Loucy (cell line): Measurements from ENCODE around the gene DTNB.

Source experiments
- H2AFZ ChIP-seq: fragments of 200-600 bp; sonication (generic); 2 replicates; pipeline ENCODE4 v1.6.0; 2016; ENCODE audit warnings: antibody characterized with exemption, mild to moderate bottlenecking, low read length, moderate library complexity
- H3F3A ChIP-seq: fragments of 200-600 bp; 2 replicates; pipeline ENCODE4 v1.6.0; 2016; ENCODE audit warnings: antibody characterized with exemption, low read depth, mild to moderate bottlenecking
- H3K27me3 ChIP-seq: fragments of 200-600 bp; sonication (generic); 2 replicates; pipeline ENCODE4 v1.6.1; 2014; ENCODE audit warnings: low read length, mild to moderate bottlenecking; ENCODE audit not compliant: insufficient read depth, poor library complexity, severe bottlenecking
- H3K36me3 ChIP-seq: fragments of 200-600 bp; sonication (generic); 2 replicates; pipeline ENCODE4 v1.6.1; 2016; ENCODE audit warnings: low read length; ENCODE audit not compliant: insufficient read depth
- H3K4me1 ChIP-seq: fragments of 200-600 bp; sonication (generic); 2 replicates; pipeline ENCODE4 v1.5.1; 2014; ENCODE audit warnings: low read length, mild to moderate bottlenecking; ENCODE audit not compliant: insufficient read depth, poor library complexity, severe bottlenecking
- H3K4me2 ChIP-seq: fragments of 200-600 bp; sonication (generic); 2 replicates; pipeline ENCODE4 v1.6.0; 2014; ENCODE audit warnings: antibody characterized with exemption, low read length, low read depth, mild to moderate bottlenecking; ENCODE audit not compliant: poor library complexity, severe bottlenecking
- H3K4me3 ChIP-seq: fragments of 200-600 bp; sonication (generic); 2 replicates; pipeline ENCODE4 v1.5.1; 2014; ENCODE audit warnings: low read length, mild to moderate bottlenecking, mixed read lengths; ENCODE audit not compliant: poor library complexity, severe bottlenecking
- H3K79me2 ChIP-seq: fragments of 200-600 bp; sonication (generic); 2 replicates; pipeline ENCODE4 v1.6.1; 2014; ENCODE audit warnings: low read length; ENCODE audit not compliant: insufficient read depth
- H3K9ac ChIP-seq: fragments of 200-600 bp; sonication (generic); 2 replicates; pipeline ENCODE4 v1.6.0; 2014; ENCODE audit warnings: mild to moderate bottlenecking, low read depth, low read length, moderate library complexity; ENCODE audit not compliant: poor library complexity, severe bottlenecking
- H3K9me2 ChIP-seq: fragments of 200-600 bp; sonication (generic); replicated peaks from 2 replicates; pipeline ENCODE4 v1.6.1; 2016; ENCODE audit warnings: low read depth, low read length, mixed read lengths
- H3K9me3 ChIP-seq: fragments of 200-600 bp; sonication (generic); 2 replicates; pipeline ENCODE4 v1.6.1; 2014; ENCODE audit warnings: mild to moderate bottlenecking, antibody characterized with exemption, low read length, low read depth; ENCODE audit not compliant: insufficient read depth
- H4K20me1 ChIP-seq: fragments of 200-600 bp; sonication (generic); 2 replicates; pipeline ENCODE4 v1.6.0; 2014; ENCODE audit warnings: antibody characterized with exemption, low read length, mild to moderate bottlenecking; ENCODE audit not compliant: insufficient read depth, poor library complexity, severe bottlenecking
- CTCF ChIP-seq: fragments of 200-600 bp; sonication (generic); conservative IDR thresholded peaks from 2 replicates; pipeline ENCODE4 v1.5.1; 2014; ENCODE audit warnings: mild to moderate bottlenecking, antibody characterized with exemption, low read length
- EZH2phosphoT487 ChIP-seq: fragments of 200-600 bp; IDR thresholded peaks from 2 replicates; pipeline ENCODE4 v1.6.1; 2018; ENCODE audit warnings: antibody characterized with exemption, mild to moderate bottlenecking, moderate library complexity, borderline replicate concordance

DTNB gene

GRCh38 chr2:25673300-25674076 is at the start of gene DTNB:
Gene DTNB, minus strand, starts transcription at chr2:25673577. Its CDS starts 20,917 bp downstream, at chr2:25652660.
- Histone ChIP-seq H3F3A (no peaks in the 10 kb centered on the region), H3K4me3 (peak within 1 kb of the TSS; percentile 80), H3K9ac (peak within 1 kb of the TSS; percentile 79), H3K9me3 (no peaks in the 10 kb centered on the region), H3K4me1 (peaks cover 29% of the 10 kb centered on the region), H4K20me1 (peaks cover 7% of the 10 kb centered on the region), H3K79me2 (peaks cover 32% of the 10 kb centered on the region), H3K4me2 (peak within 1 kb of the TSS; percentile 97), H3K9me2 (no peaks in the 10 kb centered on the region), H3K27me3 (no peaks in the 10 kb centered on the region), H2AFZ (peak within 1 kb of the TSS; percentile 100), H3K36me3 (no peaks in the 10 kb centered on the region)
- no peak for TF ChIP-seq CTCF
- TF ChIP-seq EZH2phosphoT487, result no peak

DNA sequence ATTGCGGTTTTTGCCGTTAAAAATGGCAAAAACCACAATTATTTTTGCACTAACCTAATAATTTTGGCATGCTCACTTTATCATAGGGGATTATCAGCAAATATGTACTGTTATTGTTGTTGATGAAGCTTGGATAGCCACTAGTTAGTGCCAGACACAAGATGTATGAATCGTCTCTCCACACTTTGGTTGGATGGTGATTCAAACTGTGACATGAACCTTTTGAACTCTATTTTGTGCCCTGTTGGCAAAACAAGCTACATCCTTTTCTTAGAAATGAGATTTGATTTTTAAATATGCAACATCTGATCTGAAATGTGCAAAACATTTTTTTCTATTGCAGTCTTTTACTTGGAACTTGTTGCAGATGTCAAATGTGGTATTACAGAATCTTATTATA is 48.8 kb upstream of the DTNB start:
- no peaks in the 10 kb centered on the region for H3K36me3 ChIP-seq
- no peaks in the 10 kb centered on the region for H3K9me3 ChIP-seq
- TF ChIP-seq EZH2phosphoT487, result no peak
- no peak for TF ChIP-seq CTCF
- H3K27me3 ChIP-seq, result no peaks in the 10 kb centered on the region
- H3K4me2 ChIP-seq, result no peak overlapping the region
- H3K9me2 ChIP-seq, result no peaks in the 10 kb centered on the region
- no peaks in the 10 kb centered on the region for H3F3A ChIP-seq
- no peak overlapping the region for H2AFZ ChIP-seq
- no peak overlapping the region for H3K4me3 ChIP-seq
- H3K79me2 ChIP-seq, result no peaks in the 10 kb centered on the region
- no peak overlapping the region for H3K9ac ChIP-seq
- H4K20me1 ChIP-seq, result no peaks in the 10 kb centered on the region
- no peaks in the 10 kb centered on the region for H3K4me1 ChIP-seq

DNA sequence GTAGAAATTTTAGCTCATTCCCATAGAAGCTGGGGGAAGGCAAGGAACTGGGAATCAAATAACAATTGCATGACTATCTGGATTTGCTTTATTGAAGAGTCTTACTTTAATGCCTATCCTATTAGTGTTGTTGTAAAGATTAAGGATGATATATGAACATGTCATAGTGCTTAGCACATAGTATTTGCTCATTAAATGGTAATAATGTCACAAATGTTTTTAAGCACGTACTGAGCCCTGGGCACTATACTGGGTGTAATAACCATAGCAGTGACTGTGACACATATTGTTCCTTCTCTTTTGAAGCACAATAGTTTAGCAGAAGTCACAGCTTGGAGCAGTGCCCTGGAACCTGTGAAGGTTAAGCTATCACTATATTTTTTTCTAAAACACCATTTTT is 47.2 kb upstream of the DTNB start:
- Histone ChIP-seq H3F3A (no peaks in the 10 kb centered on the region), H3K4me1 (no peaks in the 10 kb centered on the region), H3K79me2 (no peaks in the 10 kb centered on the region), H3K9me3 (no peaks in the 10 kb centered on the region), H3K27me3 (no peaks in the 10 kb centered on the region), H3K9me2 (no peaks in the 10 kb centered on the region), H3K4me3 (no peak overlapping the region), H3K36me3 (no peaks in the 10 kb centered on the region), H4K20me1 (no peaks in the 10 kb centered on the region), H3K9ac (no peak overlapping the region), H2AFZ (no peak overlapping the region), H3K4me2 (no peak overlapping the region)
- TF ChIP-seq CTCF (no peak), EZH2phosphoT487 (no peak)
